ENCODE data around the gene FAM9C.

- no peak for TF ChIP-seq CTCF (IDR thresholded peaks at IDR 0.05)
- no peak for TF ChIP-seq POLR2A (IDR thresholded peaks at IDR 0.05)
These were observed 36.3 kb downstream of the FAM9C start for GRCh38 chrX:13008189-13008533.
